ENCODE measurements around the gene UBXN11. TPM values are rescaled to one million over a fixed set of nuclear protein-coding genes. Genes with fewer than 3 reads are reported as not detected.

UBXN11 gene
- total and polyA plus RNA-seq, 2 donors from 2014 or later = 30.2 to 55.0 TPM

DNA sequence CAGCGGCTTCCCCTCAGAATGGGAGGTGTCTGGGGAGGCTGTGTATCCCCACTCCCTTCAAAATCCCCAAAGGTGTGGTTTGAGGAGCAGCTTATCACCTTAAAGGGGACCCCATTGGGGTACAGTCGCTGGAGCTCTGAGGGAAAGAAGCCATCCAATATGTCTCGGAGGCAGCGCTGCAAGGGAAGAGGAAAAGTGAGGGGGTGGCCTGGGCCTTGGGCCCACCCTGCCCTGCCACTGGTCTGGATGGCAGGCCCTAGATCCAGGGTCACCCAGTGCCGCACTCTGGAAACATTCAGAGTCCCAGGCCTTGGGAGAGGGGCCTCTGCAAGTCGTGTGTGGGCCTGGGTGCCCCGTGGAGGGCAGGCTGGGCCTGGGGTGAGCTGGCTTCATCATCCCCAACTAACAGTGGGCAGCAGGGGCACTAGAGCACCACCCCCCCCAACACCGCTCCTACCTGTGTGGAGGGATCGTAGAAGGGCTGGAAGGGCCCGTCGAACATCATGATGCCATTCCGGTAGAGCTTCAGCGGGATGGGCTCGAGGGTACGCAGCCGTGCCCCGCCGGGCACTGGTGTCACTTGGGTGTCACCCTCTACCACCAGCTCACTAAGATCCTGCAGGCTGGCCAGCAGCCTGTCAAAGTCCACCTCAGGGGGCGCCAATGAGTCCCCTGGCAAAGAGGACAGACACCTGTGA, 20.9 kb downstream of the UBXN11 start:
- FAIRE-seq = no peak
- intact Hi-C loops (cut with DNase I) = no loop called here
- peaks cover 0 to 10% (median 0%) of the 10 kb centered on the region in 3 donors for H3K4me1 ChIP-seq (ENCODE audit: control insufficient read depth in 2 of 3, insufficient read depth in 2 of 3, low read depth in 1 of 3, low read length in 3 of 3)
- H3K36me3 ChIP-seq (ENCODE audit: control insufficient read depth in 2 of 3, insufficient read depth in 3 of 3, low read length in 3 of 3) = no peaks in the 10 kb centered on the region
- no peak overlapping the region for H3K27ac ChIP-seq (ENCODE audit: low read depth in 2 of 2, low read length in 2 of 2)
- TF ChIP-seq, protein P1, sequence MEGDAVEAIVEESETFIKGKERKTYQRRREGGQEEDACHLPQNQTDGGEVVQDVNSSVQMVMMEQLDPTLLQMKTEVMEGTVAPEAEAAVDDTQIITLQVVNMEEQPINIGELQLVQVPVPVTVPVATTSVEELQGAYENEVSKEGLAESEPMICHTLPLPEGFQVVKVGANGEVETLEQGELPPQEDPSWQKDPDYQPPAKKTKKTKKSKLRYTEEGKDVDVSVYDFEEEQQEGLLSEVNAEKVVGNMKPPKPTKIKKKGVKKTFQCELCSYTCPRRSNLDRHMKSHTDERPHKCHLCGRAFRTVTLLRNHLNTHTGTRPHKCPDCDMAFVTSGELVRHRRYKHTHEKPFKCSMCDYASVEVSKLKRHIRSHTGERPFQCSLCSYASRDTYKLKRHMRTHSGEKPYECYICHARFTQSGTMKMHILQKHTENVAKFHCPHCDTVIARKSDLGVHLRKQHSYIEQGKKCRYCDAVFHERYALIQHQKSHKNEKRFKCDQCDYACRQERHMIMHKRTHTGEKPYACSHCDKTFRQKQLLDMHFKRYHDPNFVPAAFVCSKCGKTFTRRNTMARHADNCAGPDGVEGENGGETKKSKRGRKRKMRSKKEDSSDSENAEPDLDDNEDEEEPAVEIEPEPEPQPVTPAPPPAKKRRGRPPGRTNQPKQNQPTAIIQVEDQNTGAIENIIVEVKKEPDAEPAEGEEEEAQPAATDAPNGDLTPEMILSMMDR (IDR thresholded peaks at IDR 0.05; ENCODE audit: borderline replicate concordance, extremely low read depth, insufficient read depth) = no peak
- H3K27me3 ChIP-seq (ENCODE audit: control insufficient read depth, insufficient read depth, low read length) = no peaks in the 10 kb centered on the region
- H3K9ac ChIP-seq (ENCODE audit: low read length in 3 of 3) = no peak overlapping the region
- H3K4me3 ChIP-seq (ENCODE audit: low read length in 3 of 3) = no peak overlapping the region
- peak in 1 of 5 donors; percentile 61 for DNase-seq
- no peaks in the 10 kb centered on the region for H3K9me3 ChIP-seq (ENCODE audit: control insufficient read depth in 2 of 3, insufficient read depth in 1 of 3, low read length in 3 of 3)

DNA sequence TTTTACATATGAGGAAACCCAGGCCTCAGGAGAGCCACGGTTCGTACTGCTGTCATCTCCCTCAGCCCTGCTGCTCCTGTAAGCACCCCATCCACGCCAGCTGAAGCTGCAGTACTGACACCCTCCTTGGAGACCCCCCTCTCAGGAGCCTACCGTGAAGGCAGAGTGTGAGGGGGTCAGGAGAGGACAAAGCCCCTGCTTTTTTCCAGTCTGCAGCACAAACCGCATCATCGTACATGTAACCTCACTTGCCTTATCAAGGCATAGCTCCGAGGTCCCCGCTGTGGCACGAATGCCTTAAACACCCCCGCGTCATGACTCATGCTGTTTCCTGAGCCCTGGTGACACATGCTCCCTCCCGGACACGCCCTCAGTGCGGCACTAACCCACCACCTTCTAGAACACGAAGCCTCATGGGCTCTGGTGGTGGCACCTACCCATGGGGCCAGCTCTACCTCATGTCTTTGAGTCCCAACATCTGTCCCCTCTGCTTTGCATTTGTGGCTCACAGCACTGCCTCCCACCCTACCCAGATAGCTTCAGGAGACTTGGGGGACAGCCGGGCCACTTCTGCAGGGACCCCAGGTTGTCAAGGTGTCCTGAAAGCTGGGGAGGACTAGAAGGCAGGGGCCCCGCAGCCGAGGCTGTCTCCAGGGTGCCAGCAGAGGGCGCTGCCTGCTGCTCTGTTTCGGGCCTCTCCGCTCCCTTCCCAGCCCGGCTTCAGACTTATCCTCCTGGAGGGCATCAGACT, 21.7 kb downstream of the UBXN11 start:
- Histone ChIP-seq H3K36me3 (ENCODE audit: control insufficient read depth in 2 of 3, insufficient read depth in 3 of 3, low read length in 3 of 3) (no peaks in the 10 kb centered on the region), H3K9me3 (ENCODE audit: control insufficient read depth in 2 of 3, insufficient read depth in 1 of 3, low read length in 3 of 3) (no peaks in the 10 kb centered on the region), H3K4me1 (ENCODE audit: control insufficient read depth in 2 of 3, insufficient read depth in 2 of 3, low read depth in 1 of 3, low read length in 3 of 3) (peaks cover 0 to 11% (median 0%) of the 10 kb centered on the region in 3 donors), H3K9ac (ENCODE audit: low read length in 3 of 3) (no peak overlapping the region), H3K27me3 (ENCODE audit: control insufficient read depth, insufficient read depth, low read length) (no peaks in the 10 kb centered on the region), H3K27ac (ENCODE audit: low read depth in 2 of 2, low read length in 2 of 2) (no peak overlapping the region), H3K4me3 (ENCODE audit: low read length in 3 of 3) (no peak overlapping the region)
- FAIRE-seq (no peak), DNase-seq (peak in 1 of 5 donors; percentile 90)
- TF ChIP-seq, protein P1 (IDR thresholded peaks at IDR 0.05; ENCODE audit: borderline replicate concordance, extremely low read depth, insufficient read depth) = peak; percentile 57
- intact Hi-C loops (cut with DNase I) = no loop called here

DNA sequence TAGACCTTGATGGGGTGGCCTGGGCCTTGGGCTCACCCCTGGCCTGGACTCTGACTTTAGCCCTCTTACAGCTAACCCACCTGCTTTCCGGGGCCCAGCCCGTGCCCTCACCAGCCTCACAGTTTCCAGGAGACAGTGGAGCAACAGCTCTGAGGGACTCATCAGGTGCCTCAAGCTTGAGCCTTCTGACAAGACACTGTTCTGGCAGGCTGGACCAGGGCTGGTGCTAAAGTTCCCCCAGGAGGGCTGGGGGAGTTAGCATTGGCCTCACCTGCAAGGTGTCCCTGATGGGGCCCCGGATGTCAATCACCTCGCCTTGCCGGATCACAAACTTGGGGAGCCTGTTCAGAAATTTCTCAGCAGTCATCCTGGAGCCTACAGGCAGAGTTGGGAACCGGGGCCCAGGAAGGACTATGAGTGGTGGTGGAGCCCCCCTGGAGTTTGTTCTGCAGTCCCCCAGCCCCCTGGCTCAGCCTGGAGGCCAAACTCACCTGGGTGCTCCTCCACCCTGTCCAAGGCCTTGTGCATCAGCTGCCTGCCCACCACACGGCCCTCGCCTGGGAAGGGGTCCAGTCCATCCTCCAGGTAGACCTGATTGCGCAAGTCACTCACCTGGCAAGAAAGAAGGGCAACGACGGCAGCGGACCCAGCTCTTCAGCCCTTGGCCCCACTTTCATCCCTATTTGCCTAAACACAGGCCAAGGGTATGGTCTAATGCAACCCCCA, 22.4 kb downstream of the UBXN11 start:
- intact Hi-C loops (cut with DNase I) = no loop called here
- Histone ChIP-seq H3K36me3 (ENCODE audit: control insufficient read depth in 2 of 3, insufficient read depth in 3 of 3, low read length in 3 of 3) (no peaks in the 10 kb centered on the region), H3K27me3 (ENCODE audit: control insufficient read depth, insufficient read depth, low read length) (no peaks in the 10 kb centered on the region), H3K27ac (ENCODE audit: low read depth in 2 of 2, low read length in 2 of 2) (no peak overlapping the region), H3K4me1 (ENCODE audit: control insufficient read depth in 2 of 3, insufficient read depth in 2 of 3, low read depth in 1 of 3, low read length in 3 of 3) (peaks cover 3 to 13% (median 4%) of the 10 kb centered on the region in 3 donors), H3K9me3 (ENCODE audit: control insufficient read depth in 2 of 3, insufficient read depth in 1 of 3, low read length in 3 of 3) (no peaks in the 10 kb centered on the region), H3K9ac (ENCODE audit: low read length in 3 of 3) (no peak overlapping the region), H3K4me3 (ENCODE audit: low read length in 3 of 3) (no peak overlapping the region)
- TF ChIP-seq, protein P1 (IDR thresholded peaks at IDR 0.05; ENCODE audit: borderline replicate concordance, extremely low read depth, insufficient read depth) = no peak
- FAIRE-seq = no peak
- peak in 1 of 5 donors; percentile 72 for DNase-seq
